Activated CD4-positive, alpha-beta T cell treated with anti-CD3 and anti-CD28 coated beads, Interleukin-2, amount 50 U/mL, for 16 hours (primary cell): ENCODE results near the gene AGTRAP.

ENCODE experiments used
- DNase-seq: peaks from one replicate; pipeline ENCODE4 v3.0.0-alpha.2; 2020

AGTRAP gene

DNA sequence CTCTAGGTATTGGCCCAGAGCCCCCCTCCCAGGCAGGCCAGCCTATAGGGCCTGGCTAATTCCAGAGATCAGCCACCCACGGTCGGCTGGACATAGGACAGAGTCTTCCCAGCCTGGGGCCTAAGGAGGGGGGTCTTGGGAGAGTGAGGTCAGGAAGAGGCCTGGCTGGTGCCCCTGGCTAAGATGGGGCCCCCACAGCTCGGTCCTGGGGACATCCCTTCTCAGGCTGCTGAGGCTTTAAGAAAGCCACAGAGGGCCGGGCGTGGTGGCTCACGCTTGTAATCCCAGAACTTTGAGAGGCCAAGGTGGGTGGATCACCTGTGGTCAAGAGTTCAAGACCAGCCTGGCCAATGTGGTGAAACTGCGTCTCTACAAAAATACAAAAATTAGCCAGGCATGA, 28.6 kb downstream of the AGTRAP start:
- no peak for DNase-seq

DNA sequence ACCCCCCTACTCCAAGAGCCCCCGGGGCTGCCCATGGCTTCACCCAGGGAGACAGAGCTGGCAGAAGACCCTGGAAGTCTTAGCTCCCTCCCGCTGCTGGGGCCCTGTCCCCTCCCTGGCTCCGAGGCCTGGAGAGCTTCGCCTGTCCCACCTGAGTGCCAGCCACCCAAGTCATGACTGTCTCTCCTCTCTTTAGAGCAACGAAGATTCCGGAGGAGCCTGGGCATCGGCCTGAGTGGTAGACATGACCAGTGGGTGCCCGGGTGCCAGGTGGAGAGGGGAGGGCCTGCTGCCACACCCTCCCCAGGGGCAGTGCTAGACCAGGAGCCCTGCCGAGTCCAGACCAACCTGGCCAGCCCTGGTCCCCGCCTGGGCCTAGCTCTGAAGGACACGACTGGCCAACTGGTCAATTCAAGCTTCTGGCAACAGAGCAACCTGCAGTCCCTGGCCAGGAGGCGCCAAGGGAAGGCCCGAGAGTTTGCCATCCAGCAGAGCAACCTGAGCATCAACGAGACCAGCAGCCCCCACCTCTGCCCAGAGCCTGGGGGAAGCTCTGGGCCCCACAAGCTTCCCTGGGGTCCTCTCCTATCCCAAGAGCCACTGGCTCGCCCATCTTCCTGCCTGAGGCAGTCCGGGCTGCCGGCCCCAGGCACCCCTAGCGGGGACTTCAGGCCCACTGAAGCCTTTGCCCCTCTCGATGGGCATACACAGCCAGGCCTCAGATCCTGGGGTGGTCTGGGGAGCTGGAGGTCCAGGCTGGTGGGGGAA, 29.9 kb downstream of the AGTRAP start:
- no peak for DNase-seq

DNA sequence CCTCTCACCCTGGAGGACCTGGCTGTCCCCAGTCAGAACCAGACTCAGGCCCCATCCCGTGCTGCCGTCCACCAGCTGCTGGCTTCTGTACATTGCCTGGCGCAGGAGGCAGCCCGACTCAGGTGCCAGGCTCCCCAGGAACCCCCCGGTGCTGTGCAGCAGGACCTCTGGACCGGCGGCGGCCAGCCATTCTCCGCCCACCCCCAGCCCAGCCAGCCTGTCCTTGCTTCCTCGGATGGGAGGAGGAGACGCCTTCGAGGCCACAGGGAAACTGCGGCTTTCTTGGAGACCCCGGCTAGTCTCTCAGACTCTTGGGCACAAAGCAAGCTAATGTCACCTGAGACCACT, 30.5 kb downstream of the AGTRAP start:
- DNase-seq, result no peak

DNA sequence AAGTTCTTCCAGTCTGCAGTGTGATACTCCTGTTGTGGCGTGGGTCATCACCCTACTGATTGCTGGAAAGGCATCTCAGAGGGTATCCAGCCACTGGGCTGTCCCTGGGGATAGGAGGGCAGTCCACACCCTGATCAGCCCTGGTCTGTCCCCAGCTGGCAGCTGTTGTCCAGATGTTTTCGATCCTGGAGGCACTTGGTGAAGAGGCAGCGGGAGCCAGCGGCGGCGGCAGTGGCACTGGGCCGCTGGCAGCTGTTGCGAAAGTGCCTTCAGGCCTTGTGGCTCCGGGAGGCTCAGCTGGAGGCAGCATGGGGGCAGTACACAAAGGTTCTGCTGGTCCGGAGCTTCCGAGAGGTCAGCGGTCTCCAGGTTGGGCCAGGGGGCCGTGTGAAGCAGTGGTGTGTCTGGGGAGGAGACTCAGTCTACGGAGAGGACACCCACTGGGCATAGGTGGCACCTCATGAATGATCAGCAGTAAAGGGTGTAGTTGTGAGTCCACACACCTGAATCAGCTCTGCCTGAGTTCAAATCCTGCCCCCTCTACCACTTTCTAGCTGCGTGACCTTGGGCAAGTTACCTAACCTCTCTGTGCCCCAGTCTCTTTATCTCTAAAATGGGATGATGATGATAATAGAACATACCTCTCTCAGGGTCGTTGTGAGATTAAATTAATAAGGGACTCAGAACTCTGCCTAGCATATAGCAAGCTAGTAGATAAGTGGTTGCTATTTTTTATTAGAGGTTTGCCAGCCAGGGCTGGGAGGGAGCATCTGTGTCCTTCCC, 32.2 kb downstream of the AGTRAP start:
- no peak for DNase-seq

DNA sequence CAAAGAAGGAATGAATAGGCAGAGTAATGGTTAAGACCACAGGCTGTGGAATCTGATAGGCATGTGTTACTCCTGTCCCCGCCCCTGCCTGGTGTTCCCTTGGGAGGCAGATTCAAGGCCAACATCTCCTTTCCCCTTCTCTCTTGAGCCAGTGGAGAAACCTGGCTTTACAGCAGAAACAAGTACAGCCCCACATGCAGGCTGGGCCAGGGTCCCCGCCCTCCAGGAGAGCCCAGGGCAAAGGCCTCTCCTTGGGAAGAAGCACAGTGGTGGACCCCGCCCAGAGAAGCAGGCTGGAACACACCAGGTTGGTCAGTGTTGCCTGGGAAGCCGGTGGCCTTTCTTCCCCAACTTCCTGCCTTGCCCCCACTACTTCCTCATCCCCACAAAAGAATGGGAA, 32.9 kb downstream of the AGTRAP start:
- no peak for DNase-seq

DNA sequence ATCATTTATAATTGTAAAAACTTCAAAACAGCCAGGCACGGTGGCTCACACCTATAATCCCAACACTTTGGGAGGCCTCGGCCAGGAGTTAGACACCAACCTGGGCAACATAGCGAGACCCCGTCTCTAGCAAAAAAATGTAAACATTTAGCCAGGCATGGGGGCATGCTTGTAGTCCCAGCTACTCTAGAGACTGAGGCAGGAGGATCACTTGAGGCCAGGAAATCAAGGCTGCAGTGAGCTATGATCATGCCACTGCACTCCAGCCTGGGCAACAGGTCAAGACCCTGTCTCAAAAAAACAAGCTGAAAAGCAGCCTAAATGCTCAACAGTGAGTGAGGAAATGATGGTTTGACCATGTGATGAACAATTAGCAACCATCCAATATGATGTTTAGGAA, 33.3 kb downstream of the AGTRAP start:
- DNase-seq, result no peak

DNA sequence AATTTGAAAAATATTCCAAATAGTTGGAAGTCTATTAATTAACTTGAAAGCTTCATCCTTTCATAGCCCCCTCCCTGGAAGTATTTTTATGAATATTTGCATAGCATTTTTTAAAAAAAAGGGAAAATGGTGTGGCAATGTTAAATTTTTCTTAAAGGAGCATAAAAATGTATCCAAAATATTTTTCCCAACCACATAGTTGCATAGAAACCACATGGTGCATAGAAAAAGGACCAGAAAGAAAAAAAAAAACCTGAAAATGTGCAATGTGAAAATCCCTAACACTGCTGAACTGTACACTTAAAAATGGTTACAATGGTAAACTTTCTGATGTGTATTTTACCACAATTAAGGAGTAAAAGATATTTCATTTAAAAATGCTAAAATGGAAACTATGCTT, 34.1 kb downstream of the AGTRAP start:
- no peak for DNase-seq

DNA sequence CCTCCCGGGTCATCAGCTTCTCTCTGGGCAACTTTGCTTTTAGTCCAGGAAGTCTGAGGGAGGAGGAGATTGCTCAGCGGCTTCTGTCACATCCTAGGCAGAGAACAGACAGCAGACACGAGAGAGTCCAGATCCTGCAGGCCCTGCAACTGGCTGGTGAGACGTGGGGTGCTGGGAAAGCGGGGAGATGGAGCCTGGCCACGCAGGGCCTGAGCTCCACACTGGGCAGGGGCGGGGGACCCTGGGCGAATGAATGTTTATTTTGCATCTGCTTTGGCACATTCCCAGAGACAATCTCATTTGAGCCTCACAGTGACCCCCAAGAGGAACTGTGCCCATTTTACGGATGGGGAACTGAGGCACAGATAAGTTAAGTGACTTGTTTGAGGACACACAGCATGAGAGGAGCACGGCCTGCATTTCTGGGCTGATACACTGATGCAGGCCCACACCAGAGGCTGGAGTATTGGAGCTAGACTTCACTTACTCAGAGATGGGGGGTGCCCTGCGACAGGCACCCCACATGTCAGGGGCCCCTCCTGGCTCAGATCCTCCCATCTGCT, 35.6 kb downstream of the AGTRAP start:
- DNase-seq, result no peak

DNA sequence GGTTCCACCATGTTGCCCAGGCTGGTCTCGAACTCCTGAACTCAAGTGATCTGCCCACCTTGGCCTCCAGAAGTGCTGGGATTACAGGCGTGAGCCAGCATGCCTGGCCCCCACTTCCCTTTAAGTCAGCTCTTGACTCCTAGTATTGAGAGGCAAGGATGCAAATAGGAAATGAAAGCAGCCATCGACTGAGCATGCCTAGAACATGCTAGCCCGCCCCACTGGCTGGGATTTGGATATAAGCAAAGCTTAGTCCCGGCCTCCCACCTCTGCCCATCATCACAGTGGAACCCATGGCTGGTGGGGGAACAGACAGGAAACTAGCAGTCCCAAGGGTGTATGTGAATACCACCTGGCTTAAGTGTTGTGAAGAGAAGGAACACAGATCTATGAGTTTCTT, 36.5 kb downstream of the AGTRAP start:
- DNase-seq, result no peak

DNA sequence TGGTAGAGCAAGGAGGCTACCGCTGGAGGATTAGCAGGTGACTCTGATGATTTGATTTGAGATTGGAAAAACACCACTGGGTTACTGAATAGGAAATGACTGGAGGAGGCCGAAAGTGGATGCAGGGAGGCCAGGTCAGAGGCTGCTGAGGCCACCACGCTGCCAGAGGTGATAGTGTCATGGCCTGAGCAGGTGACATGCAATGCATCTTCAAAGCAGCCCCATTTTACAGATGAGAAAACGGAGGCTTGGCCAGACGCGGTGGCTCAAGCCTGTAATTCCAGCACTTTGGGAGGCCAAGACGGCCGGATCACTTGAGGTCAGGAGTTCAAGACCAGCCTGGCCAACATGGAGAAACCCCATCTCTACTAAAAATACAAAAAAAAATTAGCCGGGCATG, 38.8 kb downstream of the AGTRAP start:
- no peak for DNase-seq

DNA sequence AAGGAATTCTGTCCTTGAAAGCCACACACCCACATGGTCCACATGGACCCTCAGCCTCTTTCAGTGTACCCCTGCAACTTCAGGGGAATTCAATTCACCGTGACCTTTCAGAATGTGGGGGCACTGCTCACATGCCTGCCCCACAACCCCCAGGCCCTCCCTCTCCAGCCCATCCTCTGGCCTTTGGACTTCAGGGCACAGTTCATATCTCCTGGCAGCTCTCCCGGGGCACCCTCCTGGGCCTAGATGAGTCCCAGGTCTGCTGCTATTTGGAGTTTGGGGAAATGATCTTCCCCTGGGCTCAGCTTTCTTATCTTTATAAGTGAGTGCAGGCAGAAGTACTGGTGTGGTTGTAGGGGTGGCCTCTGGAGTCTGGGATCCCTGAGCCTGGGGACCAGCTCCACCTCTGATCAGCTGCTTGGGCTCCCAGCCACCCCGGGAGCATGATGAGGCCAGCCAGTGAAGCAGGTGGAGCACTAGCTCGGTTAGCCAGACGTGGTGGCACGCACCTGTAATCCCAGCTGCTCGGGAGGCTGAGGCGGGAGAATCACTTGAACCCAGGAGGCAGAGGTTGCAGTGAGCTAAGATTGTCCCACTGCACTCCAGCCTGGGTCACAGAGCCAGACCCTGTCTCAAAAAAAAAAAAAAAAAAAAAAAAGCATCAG, 41.9 kb downstream of the AGTRAP start:
- no peak for DNase-seq

DNA sequence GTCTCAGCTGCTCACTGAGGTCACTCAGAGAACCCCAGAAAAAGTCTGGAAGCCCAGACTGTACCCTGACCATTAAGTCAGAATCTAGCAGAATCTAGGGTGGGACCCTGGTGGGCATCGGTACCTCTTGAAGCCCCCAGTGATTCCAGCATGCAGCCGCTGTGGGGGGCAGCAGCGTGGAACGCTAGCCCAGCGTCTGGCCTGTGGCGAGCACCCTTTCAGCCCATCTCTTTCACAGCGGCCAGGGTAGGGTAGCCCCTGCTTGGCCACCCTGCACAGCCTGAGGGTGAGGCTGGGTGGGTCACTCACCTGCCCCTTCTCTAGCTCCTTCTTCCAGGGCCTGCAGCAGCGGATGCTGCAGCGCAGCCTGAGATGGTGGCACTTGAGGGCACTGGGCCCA, 42.4 kb downstream of the AGTRAP start:
- no peak for DNase-seq

DNA sequence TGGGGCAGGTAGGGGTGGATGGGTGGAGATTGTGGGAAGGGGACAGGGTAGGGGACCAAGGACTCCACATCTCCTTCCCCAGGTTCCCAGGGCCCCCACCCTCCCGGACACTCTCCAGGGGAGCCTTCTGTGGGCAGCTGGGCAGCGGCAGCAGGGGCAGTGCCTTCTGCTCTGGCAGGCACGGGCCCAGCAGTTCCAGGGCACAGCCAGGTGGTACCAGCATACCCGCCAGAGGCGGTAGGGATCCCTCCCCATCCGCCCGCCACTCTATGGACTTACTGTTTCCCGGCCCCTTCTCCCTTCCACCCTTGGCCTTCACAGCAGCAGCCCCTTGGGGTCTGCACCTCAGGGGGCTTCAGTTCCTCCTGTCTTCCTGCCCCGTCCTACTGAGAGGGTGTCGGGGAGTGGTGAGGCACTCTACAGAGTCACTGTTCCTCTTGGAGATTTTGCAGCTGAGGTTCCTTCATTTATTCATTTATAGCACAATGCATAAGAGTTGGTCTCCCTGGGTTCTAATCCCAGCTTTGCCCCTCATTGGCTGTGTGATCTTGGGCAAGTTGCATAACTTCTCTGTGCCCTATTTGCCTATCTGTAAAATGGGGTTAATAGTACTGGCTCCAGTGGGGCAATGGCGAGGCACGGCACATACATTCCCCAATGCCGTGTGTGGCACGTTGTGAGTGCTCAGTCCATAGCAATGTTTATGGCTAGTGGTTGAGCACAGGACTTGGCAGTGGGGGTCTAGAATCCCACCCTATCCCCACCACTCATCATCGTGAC, 43.1 kb downstream of the AGTRAP start:
- DNase-seq, result no peak

DNA sequence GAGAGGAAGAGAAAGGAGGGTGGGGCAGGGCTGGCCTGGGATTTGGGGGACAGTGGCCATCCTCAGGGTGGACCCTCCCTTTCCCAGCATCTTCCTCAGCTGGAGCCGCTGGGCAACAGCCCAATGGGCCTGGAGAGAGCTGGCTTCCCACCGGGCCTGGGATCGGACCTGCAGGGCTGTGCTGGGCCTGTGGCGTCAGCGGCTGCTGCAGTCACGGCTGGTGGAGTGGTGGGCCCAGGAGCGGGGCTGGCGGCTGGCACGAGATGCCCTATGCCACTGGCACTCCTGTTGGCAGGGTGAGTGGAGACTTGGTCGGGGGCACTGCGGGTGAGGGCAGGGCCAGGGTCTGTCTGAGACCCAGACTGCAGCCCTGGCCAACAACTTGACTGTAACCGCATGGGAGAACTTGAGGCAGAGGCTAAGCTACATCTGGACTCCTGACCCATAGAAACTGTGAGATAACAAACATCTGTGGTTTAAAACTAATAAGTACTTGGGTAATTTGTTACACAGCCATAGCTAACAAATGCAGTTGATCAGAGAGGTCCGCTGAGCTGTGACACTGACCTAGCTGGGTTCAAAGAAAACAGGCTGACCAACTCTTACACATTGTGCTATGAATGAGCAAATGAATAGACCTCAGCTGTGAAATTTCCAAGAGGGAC, 43.9 kb downstream of the AGTRAP start:
- DNase-seq, result no peak

DNA sequence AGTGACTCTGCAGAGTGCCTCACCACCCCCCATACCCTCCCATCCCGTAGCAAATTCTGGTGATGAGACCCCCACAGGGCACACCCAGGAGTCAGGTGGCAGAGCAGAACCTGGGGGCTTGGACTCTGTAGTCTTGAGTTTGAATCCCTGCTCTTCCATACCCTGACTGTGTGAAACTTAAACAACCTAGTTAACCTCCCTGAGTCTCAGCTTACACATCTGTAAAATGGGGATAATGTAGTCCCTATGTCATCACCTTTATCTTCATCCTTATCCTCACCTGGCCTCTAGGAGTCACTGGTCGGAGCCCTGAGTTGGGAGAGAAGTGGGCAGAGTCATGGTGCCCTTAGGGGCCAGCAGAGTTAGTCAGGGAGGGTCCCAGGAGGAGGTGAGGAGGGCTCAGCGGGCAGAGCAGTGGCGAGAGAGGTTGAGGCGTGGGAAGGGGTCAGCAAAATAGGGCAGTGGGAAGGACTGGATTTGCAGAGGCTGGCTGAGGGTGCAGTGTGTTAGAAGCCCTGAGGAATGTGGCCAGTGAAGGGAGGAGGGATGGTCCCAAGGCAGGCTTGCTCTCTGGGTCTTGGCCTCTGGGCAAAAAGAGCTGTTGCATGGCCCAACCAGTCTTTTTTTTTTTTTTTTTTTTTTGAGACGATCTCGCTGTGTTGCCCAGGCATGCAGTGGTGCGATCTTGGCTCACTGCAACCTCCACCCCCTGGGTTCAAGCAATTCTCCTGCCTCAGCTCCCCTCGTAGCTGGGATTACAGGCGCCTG, 44.6 kb downstream of the AGTRAP start:
- DNase-seq, result no peak

DNA sequence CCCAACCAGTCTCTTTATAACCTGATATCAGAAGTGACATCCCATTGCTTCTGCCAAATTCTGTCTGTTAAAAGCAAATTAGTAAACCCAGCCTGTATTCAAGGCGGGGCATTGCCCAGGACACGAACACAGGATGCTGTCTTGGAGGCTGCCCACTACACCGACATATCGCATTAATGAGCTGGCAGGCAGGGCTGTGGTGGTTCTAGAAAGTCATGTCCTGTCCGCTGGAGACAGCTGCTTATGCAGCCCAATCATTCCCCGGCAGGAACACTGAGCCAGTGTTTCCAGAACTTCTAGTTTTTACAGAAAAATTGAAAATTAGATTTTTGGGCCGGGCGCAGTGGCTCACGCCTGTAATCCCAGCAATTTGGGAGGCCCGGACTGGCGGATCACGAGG, 45.4 kb downstream of the AGTRAP start:
- DNase-seq, result no peak

DNA sequence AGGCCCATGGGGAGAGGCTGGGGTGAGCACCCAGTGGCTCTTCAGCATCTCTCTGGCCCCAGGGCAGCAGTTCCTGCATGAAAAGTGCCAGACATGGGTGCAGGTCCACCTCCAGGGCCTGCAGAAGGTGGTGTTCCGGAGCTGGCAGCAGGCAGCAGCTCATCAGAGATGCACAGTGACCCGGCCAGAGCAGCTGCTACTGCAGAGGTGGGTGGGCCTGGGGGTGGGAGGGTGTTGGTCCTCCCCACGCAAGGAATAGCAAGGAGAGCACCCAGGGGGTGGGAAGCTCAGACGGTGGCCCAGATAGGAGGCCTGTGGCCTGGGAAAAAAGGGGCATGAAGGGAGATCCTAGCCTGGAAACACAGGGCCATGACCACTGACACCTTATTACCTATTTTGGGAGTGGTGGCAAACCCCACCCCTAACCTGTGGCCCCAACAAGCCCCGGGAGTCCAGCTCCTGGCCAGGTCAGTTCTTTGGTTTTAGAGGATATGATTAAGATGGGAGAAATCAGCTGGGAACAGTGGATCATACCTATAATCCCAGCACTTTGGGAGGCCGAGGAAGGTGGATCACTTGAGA, 46.3 kb downstream of the AGTRAP start:
- DNase-seq, result no peak

DNA sequence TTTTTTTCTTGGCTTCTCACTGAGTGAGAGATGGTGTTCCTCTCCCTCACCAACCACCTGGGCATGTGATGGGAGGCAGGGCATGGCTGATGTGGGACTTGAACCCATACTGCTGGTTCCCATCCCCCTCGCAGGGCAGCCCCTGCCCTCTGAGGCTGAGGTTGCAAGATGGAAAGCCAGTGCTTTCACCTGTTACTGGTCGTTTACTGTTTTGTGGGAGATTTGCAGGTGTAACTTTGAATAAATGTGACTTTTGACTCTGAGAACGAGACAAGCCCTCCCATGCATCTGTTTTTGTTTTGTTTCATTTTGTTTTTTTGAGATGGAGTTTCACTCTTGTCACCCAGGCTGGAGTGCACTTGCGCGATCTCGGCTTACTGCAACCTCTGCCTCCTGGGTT, 47.6 kb downstream of the AGTRAP start:
- no peak for DNase-seq

DNA sequence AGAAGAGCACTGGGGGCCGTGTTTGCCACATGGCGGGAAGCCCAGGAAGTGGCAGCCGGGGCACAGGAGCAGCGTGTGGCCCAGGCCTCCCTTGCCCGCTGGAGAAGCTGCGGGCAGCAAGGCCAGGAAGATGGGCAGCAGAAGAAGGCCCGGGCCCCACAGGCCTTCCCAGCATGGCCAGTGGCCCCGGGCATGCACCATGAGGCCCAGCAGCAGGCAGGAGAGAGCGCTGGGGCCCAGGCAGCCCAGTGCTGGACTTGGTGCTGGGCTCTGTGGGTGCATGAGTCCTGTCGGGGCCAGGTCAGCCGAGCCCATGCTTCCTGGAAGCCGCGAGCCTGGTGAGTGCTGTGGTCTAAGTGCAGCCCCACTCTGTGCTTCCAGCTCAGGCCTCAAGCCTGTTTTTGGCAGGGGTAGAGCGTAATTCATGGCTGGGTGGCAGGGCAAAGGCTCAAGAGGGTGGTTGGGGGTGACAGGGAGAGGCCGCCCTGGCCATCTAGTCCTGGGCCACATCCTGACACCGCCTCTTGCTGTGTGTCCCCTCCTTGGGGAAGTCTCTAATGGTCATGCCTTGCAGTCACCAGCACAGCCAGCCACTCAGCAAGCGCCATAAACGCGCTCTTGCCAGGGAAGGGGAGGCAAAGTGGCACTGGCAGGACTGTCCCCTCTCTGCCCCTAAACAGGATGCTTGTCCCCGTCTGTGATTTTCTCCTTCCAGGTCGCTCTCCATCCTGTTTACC, 48.5 kb downstream of the AGTRAP start:
- no peak for DNase-seq

DNA sequence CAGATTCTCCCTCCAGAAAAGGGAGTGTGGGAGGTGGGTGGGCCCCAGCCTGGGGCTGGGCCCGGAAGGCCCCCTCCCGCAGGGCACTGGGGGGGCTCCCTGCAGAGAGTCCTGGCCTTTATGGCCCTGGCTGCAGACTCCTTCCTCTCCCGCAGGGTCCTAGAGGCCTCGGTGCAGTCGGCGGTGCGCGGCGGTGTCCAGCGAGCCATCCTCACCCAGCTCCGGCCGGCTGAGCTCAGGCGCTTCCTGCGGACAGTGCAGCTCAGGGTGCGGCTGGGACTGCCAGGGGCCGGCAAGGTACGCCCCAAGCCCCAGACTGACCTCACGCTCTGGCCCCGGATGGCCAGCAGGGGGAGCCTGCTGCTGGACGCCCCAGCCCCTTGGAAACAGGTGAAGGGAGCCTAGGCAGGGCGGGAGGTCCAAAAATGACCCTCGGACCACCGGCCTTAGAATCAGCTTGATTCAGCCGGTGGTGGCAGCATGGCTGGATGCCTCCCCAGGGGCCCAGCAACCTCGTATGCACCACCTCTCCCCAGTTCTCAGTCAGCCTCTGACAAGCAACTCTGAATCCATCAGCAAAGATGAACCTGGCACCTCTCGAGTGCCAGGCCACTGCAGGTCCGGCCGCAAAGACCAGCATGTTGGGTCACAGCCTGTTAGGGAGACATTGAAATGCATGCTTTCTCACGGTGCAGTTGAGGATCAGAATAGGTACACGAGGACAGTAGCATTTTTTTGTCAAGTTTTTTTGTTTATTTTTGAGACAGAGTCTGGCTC, 49.2 kb downstream of the AGTRAP start:
- DNase-seq, result peak; percentile 42
